IMR-90 (cell line): ENCODE results near the gene ICAM2. TPM values are rescaled to one million over a fixed set of nuclear protein-coding genes. Genes with fewer than 3 reads are reported as not detected.

Experiments used
- ATAC-seq: fragments of 200-7000 bp; cut with Tn5 transposase; 2 replicates; pipeline ENCODE4 v1.9.1; 2020; ENCODE audit warnings: low read depth, mild to moderate bottlenecking, moderate library complexity
- BruUV-seq: library from RNA; stranded (reverse); fragments of 400-500 nt; replicated peaks from 2 replicates; lab custom pipeline; 2021; lab: Mats Ljungman, UMichigan
- CTCF ChIA-PET: fragments of 300-600 bp; formaldehyde crosslinking; extraction: SDS; loops from one replicate; lab custom pipeline; 2021; ENCODE audit warnings: antibody characterized with exemption; lab: Yijun Ruan, JAX
- POLR2A ChIA-PET: fragments of 300-600 bp; sonication (Branson Sonifier 250); formaldehyde crosslinking; loops from one replicate; lab custom pipeline; 2022; ENCODE audit warnings: antibody characterized with exemption; ENCODE audit not compliant: unreplicated experiment; lab: Charles Lee
- DNase-seq: peaks from one replicate; pipeline ENCODE4 v3.0.0; 2013
- H2AFZ ChIP-seq: replicated peaks from 2 replicates; pipeline ENCODE3; 2013; ENCODE audit warnings: low read length, mild to moderate bottlenecking; ENCODE audit not compliant: poor library complexity
- H2AK5ac ChIP-seq: 2 replicates; pipeline ENCODE4 v1.6.1; 2013; ENCODE audit warnings: low read depth, low read length, inconsistent platforms
- H2AK9ac ChIP-seq: replicated peaks from 2 replicates; pipeline ENCODE3; 2013; ENCODE audit warnings: mild to moderate bottlenecking, low read depth, low read length, moderate library complexity; ENCODE audit not compliant: poor library complexity
- H2BK120ac ChIP-seq: 2 replicates; pipeline ENCODE4 v1.6.1; 2013; ENCODE audit warnings: low read depth, low read length, inconsistent platforms
- H2BK15ac ChIP-seq: 3 replicates; pipeline ENCODE4 v1.6.1; 2013; ENCODE audit warnings: low read depth, low read length, inconsistent platforms
- H2BK20ac ChIP-seq: 2 replicates; pipeline ENCODE4 v1.6.1; 2013; ENCODE audit warnings: low read depth, mild to moderate bottlenecking, inconsistent platforms, low read length, moderate library complexity
- H2BK5ac ChIP-seq: 2 replicates; pipeline ENCODE4 v1.6.1; 2013; ENCODE audit warnings: mild to moderate bottlenecking, low read depth, low read length, inconsistent platforms; ENCODE audit not compliant: poor library complexity, severe bottlenecking
- H3K14ac ChIP-seq: replicated peaks from 2 replicates; pipeline ENCODE4 v1.6.1; 2013; ENCODE audit warnings: low read depth, low read length, inconsistent platforms
- H3K18ac ChIP-seq: 2 replicates; pipeline ENCODE4 v1.6.1; 2013; ENCODE audit warnings: low read depth, low read length, control low read depth
- H3K23ac ChIP-seq: 2 replicates; pipeline ENCODE4 v1.6.1; 2013; ENCODE audit warnings: low read depth, low read length, inconsistent platforms
- H3K27ac ChIP-seq: 2 replicates; pipeline ENCODE4 v1.5.1; 2013; ENCODE audit warnings: mild to moderate bottlenecking, control low read depth, low read length; ENCODE audit not compliant: insufficient read depth
- H3K27me3 ChIP-seq: 2 replicates; pipeline ENCODE4 v1.6.1; 2013; ENCODE audit warnings: low read length; ENCODE audit not compliant: control insufficient read depth, insufficient read depth
- H3K36me3 ChIP-seq: 2 replicates; pipeline ENCODE4 v1.6.1; 2013; ENCODE audit warnings: low read length, mixed read lengths; ENCODE audit not compliant: control insufficient read depth, insufficient read depth
- H3K4ac ChIP-seq: 2 replicates; pipeline ENCODE4 v1.6.1; 2013; ENCODE audit warnings: low read depth, low read length, inconsistent platforms
- H3K4me1 ChIP-seq: 2 replicates; pipeline ENCODE4 v1.6.1; 2013; ENCODE audit warnings: low read length, mixed read lengths; ENCODE audit not compliant: control insufficient read depth, insufficient read depth
- H3K4me2 ChIP-seq: 2 replicates; pipeline ENCODE4 v1.6.1; 2013; ENCODE audit warnings: low read depth, mild to moderate bottlenecking, control low read depth, low read length, moderate library complexity
- H3K4me3 ChIP-seq: 2 replicates; pipeline ENCODE4 v1.5.1; 2013; ENCODE audit warnings: low read depth, mild to moderate bottlenecking, control low read depth, low read length, moderate library complexity; ENCODE audit not compliant: insufficient read depth
- H3K56ac ChIP-seq: 2 replicates; pipeline ENCODE4 v1.6.1; 2013; ENCODE audit warnings: low read length, inconsistent platforms; ENCODE audit not compliant: insufficient read depth; ENCODE audit errors: extremely low read depth
- H3K79me1 ChIP-seq, 2 experiments: 2 replicates each; pipeline ENCODE4 v1.6.1; 2013; ENCODE audit warnings: low read length in 2 of 2, inconsistent platforms in 1 of 2, low read depth in 1 of 2
- H3K9ac ChIP-seq: 2 replicates; pipeline ENCODE4 v1.6.1; 2013; ENCODE audit warnings: low read depth, low read length, control low read depth
- H3K9me1 ChIP-seq: 2 replicates; pipeline ENCODE4 v1.6.1; 2013; ENCODE audit warnings: low read length, inconsistent platforms; ENCODE audit not compliant: insufficient read depth
- H3K9me3 ChIP-seq: 2 replicates; pipeline ENCODE4 v1.6.1; 2013; ENCODE audit warnings: low read length; ENCODE audit not compliant: control insufficient read depth, insufficient read depth
- H4K20me1 ChIP-seq: 2 replicates; pipeline ENCODE4 v1.6.1; 2013; ENCODE audit warnings: low read length, inconsistent platforms; ENCODE audit not compliant: insufficient read depth
- H4K5ac ChIP-seq: 2 replicates; pipeline ENCODE4 v1.6.1; 2013; ENCODE audit warnings: mild to moderate bottlenecking, low read depth, low read length, control low read depth
- H4K8ac ChIP-seq, 2 experiments: 2 replicates each; pipeline ENCODE4 v1.6.1; 2013; ENCODE audit warnings: low read depth in 2 of 2, low read length in 2 of 2, control low read depth in 1 of 2, inconsistent platforms in 1 of 2
- H4K91ac ChIP-seq: 2 replicates; pipeline ENCODE4 v1.6.1; 2013; ENCODE audit warnings: low read depth, low read length, inconsistent platforms; ENCODE audit not compliant: insufficient read depth
- BHLHE40 ChIP-seq: fragments of 150-350 bp; IDR thresholded peaks from 2 replicates; pipeline ENCODE4 v1.6.1; 2016; ENCODE audit warnings: mild to moderate bottlenecking, low read depth, low read length
- CEBPB ChIP-seq: IDR thresholded peaks from 2 replicates; pipeline ENCODE4 v1.6.1; 2012; ENCODE audit warnings: low read depth, low read length, improper control_type of control experiment
- FOS ChIP-seq: fragments of 150-350 bp; IDR thresholded peaks from 2 replicates; pipeline ENCODE4 v1.6.1; 2016; ENCODE audit warnings: low read depth, low read length
- MAFK ChIP-seq: IDR thresholded peaks from 2 replicates; pipeline ENCODE4 v1.6.1; 2012; ENCODE audit warnings: low read depth, low read length, improper control_type of control experiment
- MAZ ChIP-seq: IDR thresholded peaks from 2 replicates; pipeline ENCODE4 v1.6.1; 2012; ENCODE audit warnings: low read depth, mild to moderate bottlenecking, low read length, improper control_type of control experiment, moderate library complexity, borderline replicate concordance
- NFE2L2 ChIP-seq: fragments of 150-350 bp; IDR thresholded peaks from 2 replicates; pipeline ENCODE4 v1.6.1; 2016; ENCODE audit warnings: low read depth, mild to moderate bottlenecking, low read length
- POLR2A ChIP-seq: IDR thresholded peaks from 2 replicates; pipeline ENCODE4 v1.6.1; 2012; ENCODE audit warnings: mild to moderate bottlenecking, low read depth, low read length
- RFX5 ChIP-seq: IDR thresholded peaks from 2 replicates; pipeline ENCODE4 v1.8.0; 2012; ENCODE audit warnings: low read depth, mild to moderate bottlenecking, low read length, moderate library complexity
- USF2 ChIP-seq: fragments of 150-350 bp; IDR thresholded peaks from 2 replicates; pipeline ENCODE4 v1.6.1; 2017; ENCODE audit warnings: mild to moderate bottlenecking, antibody characterized with exemption, low read length, low read depth
- WGBS, 2 experiments: methylation state at CpG; one replicate each; pipeline versions ENCODE4 v1.1.5 to v1.1.7; 2013; ENCODE audit warnings: missing lambda C conversion rate in 2 of 2; ENCODE audit not compliant: insufficient read length in 1 of 2; ENCODE audit errors: extremely low coverage in 2 of 2; 5-methylcytosine and 5-hydroxymethylcytosine counted together
- dilution Hi-C: fragments of 300-500 bp; cut with HindIII; formaldehyde crosslinking; loops from one replicate; pipeline ENCODE4 v1.14.3; 2018; ENCODE audit warnings: low sequenced_read_pairs; ENCODE audit not compliant: unreplicated experiment
- in situ Hi-C: fragments of 300-500 bp; cut with MboI; formaldehyde crosslinking; loops from 3 replicates; pipeline ENCODE4 v1.14.3; 2019; ENCODE audit warnings: low sequenced_read_pairs, inconsistent platforms, mixed read lengths
- intact Hi-C: fragments of 100-400 bp; cut with micrococcal nuclease; formaldehyde crosslinking; loops from 2 replicates; pipeline ENCODE4 v1.10.0; 2022
- polyA plus RNA-seq, 3 experiments: library from polyadenylated mRNA; depleted of rRNA; stranded (reverse); fragments of >200 nt; gene quantifications; 2 replicates each; pipeline ENCODE4 v1.2.3, GENCODE V29; 2012; ENCODE audit warnings: low replicate concordance in 1 of 3
- total RNA-seq: library from RNA; depleted of rRNA; stranded (reverse); fragments of >200 nt; gene quantifications from 2 replicates; pipeline ENCODE4 v1.2.3, GENCODE V29; 2012
- TF ChIP-seq, protein P1 (sequence below): conservative IDR thresholded peaks from 2 replicates; pipeline ENCODE4 v1.5.1; 2012; ENCODE audit warnings: mild to moderate bottlenecking, low read depth, low read length, improper control_type of control experiment

Gene ICAM2
- total and polyA plus RNA-seq, 2 of the 4 experiments (the other 2 are of a cell fraction): 0.12 TPM; not detected in 1

DNA sequence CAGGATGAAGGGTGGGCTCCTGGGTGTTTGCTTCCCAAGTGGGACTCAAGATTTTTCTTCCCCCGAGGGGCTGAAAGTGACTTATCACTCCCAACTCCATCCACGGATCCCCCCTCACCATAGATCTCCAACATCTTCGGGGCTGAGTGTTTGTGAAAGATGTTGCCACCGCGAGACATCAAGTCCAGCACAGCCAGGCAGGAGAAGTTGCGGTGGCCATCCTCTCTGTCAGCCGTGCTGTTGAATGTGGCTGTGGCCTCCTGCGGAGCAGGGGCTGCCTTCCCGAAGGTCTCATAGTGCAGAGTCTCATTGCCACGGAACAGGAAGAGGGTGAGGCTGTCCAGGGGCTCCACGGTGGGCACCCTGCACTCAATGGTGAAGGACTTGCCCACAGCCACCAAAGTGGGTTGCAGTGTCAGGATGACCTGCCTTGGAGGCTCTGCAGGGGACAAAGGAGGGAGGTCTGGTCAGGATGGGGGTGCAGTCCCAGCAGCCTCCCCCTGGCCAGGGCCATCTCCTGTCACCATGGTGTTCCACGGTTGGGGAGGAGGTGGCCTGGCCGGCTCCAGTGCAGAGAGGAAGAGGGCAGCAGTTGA is 16.8 kb downstream of the ICAM2 start:
- Histone ChIP-seq H3K36me3 (no peaks in the 10 kb centered on the region), H3K14ac (no peak overlapping the region), H3K23ac (no peak overlapping the region), H4K8ac (no peak overlapping the region), H3K27ac (no peak overlapping the region), H2AK5ac (no peak overlapping the region), H3K4ac (no peak overlapping the region), H4K20me1 (no peaks in the 10 kb centered on the region), H3K18ac (no peak overlapping the region), H2BK5ac (no peak overlapping the region), H4K91ac (no peak overlapping the region), H4K5ac (no peak overlapping the region), H3K4me1 (no peaks in the 10 kb centered on the region; the same call in 1 of the 2 replicates), H2BK15ac (no peak overlapping the region), H2BK120ac (no peak overlapping the region), H3K9me1 (peaks cover 5% of the 10 kb centered on the region), H3K4me2 (no peak overlapping the region), H2BK20ac (no peak overlapping the region), H3K27me3 (peaks cover 20% of the 10 kb centered on the region), H3K4me3 (no peak overlapping the region), H3K9ac (no peak overlapping the region), H3K79me1 (no peaks in the 10 kb centered on the region), H2AK9ac (no peak overlapping the region), H3K56ac (no peak overlapping the region), H3K9me3 (no peaks in the 10 kb centered on the region), H2AFZ (no peak overlapping the region)
- DNase-seq: no peak
- dilution Hi-C loops (no loop called here), in situ Hi-C loops (no loop called here), intact Hi-C loops (no loop called here)
- TF ChIP-seq MAZ (no peak), BHLHE40 (no peak), CEBPB (no peak), POLR2A (no peak), RFX5 (no peak), MAFK (no peak), USF2 (no peak), NFE2L2 (no peak), FOS (no peak)
- TF ChIP-seq, protein P1, sequence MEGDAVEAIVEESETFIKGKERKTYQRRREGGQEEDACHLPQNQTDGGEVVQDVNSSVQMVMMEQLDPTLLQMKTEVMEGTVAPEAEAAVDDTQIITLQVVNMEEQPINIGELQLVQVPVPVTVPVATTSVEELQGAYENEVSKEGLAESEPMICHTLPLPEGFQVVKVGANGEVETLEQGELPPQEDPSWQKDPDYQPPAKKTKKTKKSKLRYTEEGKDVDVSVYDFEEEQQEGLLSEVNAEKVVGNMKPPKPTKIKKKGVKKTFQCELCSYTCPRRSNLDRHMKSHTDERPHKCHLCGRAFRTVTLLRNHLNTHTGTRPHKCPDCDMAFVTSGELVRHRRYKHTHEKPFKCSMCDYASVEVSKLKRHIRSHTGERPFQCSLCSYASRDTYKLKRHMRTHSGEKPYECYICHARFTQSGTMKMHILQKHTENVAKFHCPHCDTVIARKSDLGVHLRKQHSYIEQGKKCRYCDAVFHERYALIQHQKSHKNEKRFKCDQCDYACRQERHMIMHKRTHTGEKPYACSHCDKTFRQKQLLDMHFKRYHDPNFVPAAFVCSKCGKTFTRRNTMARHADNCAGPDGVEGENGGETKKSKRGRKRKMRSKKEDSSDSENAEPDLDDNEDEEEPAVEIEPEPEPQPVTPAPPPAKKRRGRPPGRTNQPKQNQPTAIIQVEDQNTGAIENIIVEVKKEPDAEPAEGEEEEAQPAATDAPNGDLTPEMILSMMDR: no peak
- ChIA-PET POLR2A (no interaction called here), CTCF (no interaction called here)
- WGBS, 2 experiments: 82% methylated on average over 4 of the region's 13 CpGs; no CpG with 5 or more reads in 1 of the 2 experiments
- ATAC-seq: no peak
- no TSS peak for BruUV-seq
